GM19463 (cell line): ENCODE data around the gene DUSP7.

Experiments
- ATAC-seq: cut with Tn5 transposase; IDR thresholded peaks from one replicate; pipeline ENCODE4 v1.9.1; 2021; ENCODE audit warnings: mild to moderate bottlenecking, moderate library complexity; ENCODE audit not compliant: unreplicated experiment

The DUSP7 gene

DNA sequence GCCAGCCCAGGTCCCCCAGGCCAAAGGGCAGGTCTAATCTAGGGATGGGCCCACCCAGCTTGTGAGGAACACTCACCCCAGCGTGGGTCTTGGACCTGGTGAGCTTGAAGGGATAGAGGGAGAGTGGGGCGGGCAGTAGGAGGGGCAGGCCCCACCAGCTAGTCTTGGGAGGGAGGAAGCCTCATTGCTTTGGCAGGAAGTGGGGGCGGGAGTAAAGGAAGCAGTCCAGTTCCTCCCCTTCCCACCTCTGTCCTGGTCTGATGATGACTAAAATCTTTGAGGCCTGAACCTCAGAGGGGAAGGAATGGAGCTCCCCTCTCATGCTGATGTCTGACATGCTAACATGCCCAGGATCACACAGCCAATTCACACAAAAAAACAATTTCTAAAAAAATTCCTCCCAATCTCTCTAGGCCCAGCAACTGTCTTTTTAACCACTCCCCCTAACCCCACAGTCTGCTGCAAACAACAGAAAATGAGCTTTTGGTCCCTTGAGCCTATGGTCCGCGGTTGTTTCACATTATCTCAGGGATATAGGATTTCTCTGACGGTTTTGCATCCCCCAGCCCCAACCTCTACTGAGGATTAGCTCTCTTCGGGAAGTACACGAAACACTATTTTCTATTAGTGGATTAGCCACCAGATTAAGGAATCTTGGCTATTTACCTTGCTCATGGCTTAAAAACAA is 30.7 kb upstream of the DUSP7 start:
- no peak for ATAC-seq

GRCh38 chr3:52086461-52086860 is 30.1 kb upstream of the DUSP7 start:
- no peak for ATAC-seq

GRCh38 chr3:52085681-52086282 is 29.4 kb upstream of the DUSP7 start:
- ATAC-seq, result no peak

GRCh38 chr3:52084954-52085680 is 28.7 kb upstream of the DUSP7 start:
- no peak for ATAC-seq

DNA sequence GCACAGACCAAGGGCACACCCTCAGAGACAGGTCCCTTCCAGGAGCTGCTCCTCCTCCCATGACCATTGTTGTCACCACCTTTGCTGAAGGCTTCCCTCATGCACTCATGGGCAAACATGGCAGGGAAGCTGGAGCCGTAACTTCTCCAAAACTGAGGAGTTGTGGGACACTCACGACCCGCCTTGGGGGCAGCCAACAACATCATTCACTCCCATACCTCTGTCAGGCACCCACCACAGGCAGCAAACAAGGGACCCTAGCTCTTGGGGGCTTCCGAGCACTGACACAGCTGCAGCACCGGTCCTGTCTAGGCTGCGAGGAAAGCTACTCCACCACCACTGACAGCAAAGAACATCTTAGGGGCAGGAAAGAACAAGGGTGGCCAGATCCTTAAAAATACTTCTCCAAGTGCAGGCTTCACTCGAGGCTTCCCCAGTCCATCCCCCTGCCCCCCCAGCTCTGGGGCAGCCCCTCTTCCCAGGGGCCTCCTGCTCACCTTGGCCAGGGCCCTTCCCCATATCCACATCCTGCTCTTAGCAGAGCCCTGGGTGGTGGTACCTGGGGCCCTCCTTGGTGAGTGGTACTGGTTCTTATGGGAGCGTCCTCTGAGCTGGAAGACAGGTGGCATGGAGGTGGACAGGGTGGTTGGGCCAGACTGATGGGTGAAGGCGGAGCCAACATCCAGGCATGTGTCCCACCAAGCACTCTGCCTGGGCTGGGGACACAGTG is 28.0 kb upstream of the DUSP7 start:
- no peak for ATAC-seq

- ATAC-seq, result no peak
These were observed 27.3 kb upstream of the DUSP7 start for GRCh38 chr3:52083556-52084087.

- ATAC-seq, result no peak
These were observed 26.6 kb upstream of the DUSP7 start for GRCh38 chr3:52082951-52083350.

DNA sequence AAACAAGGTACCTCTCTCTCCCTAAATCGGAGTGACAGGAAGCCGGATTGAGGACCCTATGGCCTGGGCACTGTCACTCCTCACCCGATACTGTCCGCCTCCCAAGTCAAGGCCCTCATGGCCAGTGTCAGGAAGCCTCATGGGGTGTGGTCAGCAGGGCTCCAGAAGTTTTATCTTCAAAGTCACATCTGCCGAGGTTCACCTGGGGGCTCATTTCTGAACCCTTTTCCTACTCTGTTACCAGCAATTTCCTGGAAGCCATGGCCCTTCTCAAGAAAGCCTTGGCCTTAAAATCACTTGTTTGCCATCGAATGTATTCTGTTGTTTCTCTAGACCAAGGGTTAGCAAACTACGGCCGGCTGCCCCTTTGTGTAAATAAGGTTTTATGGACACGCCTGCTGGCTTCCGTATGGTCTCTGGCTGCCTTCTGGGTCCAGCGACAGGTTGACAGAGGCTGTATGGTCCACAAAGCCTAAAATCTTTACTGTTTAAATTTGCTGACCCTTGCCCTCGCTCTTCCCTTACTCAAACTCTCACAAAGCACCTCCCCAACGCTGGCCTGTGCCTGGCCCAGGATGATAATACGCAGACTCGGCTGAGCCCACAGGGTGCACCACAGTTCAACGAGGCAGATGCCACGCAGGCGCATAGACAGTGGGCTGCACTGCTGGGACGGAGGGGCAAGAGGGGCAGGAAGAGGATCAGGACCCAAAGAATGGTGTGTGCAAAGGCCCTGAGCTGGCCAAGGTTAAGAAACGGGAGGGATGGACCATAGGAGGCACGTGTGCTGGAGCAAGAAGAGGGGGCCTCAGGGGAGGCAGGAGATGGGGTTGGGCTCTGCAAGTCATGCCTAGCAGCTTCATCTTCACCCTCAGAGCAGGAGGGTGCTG is 24.7 kb upstream of the DUSP7 start:
- ATAC-seq, result no peak

DNA sequence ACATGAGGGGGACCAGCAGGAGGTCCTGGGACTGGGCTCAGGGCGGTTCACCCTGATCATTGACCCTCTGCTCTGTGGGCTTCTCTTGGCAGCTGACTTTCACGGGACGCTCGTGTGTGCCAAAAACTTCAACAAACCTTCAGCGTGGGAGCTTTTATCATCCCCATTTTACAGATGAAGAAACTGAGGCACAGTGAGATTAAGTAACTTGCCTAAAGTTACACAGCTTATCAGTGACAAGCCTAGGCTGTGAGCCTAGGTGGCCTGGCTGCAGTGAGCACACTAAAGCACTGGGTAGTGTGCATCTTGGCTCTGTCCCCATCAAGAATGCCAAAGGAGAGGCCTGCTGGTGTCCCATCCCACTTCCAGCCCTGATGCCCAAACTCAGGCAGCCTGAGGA is 23.6 kb upstream of the DUSP7 start:
- ATAC-seq, result no peak

DNA sequence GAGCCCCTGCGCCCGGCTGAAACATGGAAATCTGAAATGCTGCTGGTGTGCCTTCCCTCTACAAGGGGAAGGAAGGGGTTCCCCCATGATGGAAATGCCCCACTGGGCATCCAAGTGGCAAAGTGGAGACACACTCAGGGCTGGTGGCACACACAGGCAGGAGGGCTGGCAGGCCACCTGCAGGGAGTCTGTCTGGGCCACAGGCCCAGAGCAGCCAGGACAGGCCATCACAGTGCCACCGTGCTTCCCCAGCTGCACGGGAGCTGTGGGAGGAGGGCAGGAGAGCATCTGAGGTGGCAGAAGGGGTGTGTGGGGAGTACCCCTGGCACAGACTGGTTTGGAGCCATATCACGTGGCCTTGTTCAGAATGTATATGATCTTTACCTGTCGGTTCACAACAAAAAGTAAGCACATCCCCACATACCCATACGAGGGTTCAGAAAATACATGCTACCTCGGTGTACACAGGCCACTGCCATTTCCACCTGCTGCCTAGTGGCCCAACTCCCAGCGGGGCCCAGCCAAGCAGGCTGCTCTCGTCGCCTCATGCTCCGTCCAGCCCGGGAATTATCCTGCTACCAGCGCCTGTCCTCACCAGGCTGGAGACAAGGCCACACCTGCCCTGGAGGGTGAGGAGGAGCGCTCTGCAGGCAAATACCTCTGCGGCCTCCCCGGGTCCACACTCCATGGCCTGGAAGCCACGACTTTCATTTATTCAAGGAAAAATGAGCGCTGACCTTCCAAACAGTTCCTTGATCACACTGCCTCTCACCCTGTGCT is 22.6 kb upstream of the DUSP7 start:
- no peak for ATAC-seq

GRCh38 chr3:52077925-52078324 is 21.6 kb upstream of the DUSP7 start:
- no peak for ATAC-seq

GRCh38 chr3:52076896-52077780 is 20.8 kb upstream of the DUSP7 start:
- no peak for ATAC-seq

- ATAC-seq, result no peak
These were observed 17.1 kb upstream of the DUSP7 start for GRCh38 chr3:52073490-52073889.

DNA sequence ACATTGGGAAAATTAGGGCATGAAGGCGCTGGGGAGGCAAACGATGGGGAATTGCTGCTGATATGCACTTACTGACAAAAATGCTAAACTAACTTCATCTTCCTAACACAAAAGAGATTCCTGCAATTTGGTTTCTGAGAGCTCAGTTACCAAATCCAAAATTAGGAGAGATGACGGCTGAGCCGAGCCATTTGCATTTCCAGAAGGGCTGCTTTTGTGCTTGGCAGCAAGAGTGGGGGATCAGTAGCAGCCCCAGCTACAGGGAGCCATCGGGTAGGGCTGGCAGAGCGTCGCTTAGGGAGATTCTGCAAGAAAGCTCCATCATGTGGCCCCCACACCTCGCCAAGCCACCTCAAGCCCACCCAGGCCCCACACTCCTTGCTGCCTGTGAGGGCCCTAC is 16.1 kb upstream of the DUSP7 start:
- ATAC-seq, result no peak

- ATAC-seq, result no peak
These were observed 15.6 kb upstream of the DUSP7 start for GRCh38 chr3:52072020-52072419.

DNA sequence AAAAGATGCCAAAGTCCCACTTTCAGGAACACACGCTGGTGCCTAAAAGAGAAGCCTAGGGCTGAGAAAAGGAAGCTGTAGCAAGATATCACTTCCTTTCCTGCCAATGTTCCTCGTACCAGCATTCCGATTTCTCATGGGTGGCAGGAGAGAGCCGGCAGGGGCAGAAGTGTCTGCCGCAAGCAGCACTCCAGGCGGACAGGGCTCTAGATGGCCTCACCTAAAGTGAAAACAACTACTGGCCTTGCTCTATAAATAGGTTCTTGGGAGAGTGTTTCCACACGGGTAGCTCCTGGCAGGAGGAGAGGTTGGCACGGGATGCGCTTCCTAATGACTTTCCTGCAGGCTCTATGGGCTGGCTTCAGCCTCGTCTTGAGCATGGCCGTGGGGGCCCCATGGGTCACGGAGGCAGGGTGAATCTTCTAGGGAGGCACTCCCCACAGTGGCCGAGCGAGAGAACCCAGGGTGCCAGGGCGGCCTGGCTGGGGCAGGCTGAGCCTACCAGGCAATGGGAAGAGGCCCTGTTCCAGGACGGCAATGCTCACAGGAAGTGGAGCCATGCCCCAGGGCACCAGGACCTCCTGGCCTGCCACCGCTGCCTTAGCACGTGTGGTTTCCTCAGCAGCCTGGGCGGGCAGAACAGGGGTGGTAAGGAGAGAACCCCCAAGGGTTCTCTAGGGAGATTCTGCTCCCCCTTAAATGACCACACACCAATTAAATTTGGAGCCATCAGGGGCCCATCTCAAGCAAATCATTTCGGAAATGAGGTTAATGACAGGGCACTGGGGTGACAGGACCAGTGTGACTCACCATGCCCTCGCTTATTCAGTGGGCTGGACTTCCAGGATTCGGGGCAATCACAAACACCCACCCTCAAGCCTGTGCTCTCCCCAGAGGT is 14.6 kb upstream of the DUSP7 start:
- ATAC-seq, result no peak

DNA sequence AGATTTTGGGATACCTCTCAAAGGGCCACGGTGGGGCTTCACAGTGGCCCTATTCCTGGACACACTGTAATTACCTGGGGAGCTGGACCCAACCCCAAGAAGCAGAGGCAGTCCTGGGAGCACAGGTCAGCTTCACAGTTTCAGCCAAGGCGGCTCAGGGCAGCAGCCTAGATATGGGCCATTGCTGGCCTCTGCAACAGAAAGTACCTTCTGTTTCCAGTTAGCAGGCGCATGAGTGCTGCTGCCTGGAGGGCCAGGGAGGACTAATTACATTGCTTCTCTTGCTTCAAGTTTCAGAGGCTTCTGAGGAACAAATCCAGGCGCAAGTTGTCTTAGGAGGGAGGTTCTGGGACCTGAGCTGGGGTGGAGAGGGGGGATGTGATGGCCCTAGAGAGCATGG is 13.5 kb upstream of the DUSP7 start:
- ATAC-seq, result no peak

GRCh38 chr3:52069135-52069534 is 12.8 kb upstream of the DUSP7 start:
- ATAC-seq, result no peak
